K562 (cell line): Measurements from ENCODE around the gene ROBO1. TPM values are rescaled to one million over a fixed set of nuclear protein-coding genes. Genes with fewer than 3 reads are reported as not detected.

Source experiments
- ATAC-seq: fragments of 200-7000 bp; cut with Tn5 transposase; 3 replicates; pipeline ENCODE4 v1.9.1; 2020; ENCODE audit warnings: moderate library complexity
- BruUV-seq: library from RNA; stranded (reverse); fragments of 400-500 nt; replicated peaks from 2 replicates; lab custom pipeline; 2021; lab: Mats Ljungman, UMichigan
- CTCF ChIA-PET: fragments of 300-600 bp; formaldehyde crosslinking; extraction: SDS; loops from one replicate; lab custom pipeline; 2021; ENCODE audit warnings: low intra/inter-chr PET ratio; lab: Yijun Ruan, JAX
- POLR2A ChIA-PET: fragments of 300-600, 350-650 bp; sonication (Branson Sonifier 250); formaldehyde crosslinking; extraction: SDS; loops from one replicate; lab custom pipeline; 2021; ENCODE audit warnings: antibody characterized with exemption, inconsistent platforms; lab: Yijun Ruan, JAX
- DNase-seq, 4 experiments: peaks; one replicate each; pipeline versions ENCODE4 v3.0.0 to v3.0.0-alpha.2; 2011 to 2018; ENCODE audit warnings: low spot score in 3 of 4, mixed read lengths in 3 of 4; ENCODE audit errors: extremely low read depth in 1 of 4
- FAIRE-seq: peaks from 2 replicates; lab custom pipeline; 2011; peaks lifted over from hg19 to GRCh38; lab: Jason Lieb, UNC
- H2AFZ ChIP-seq: 2 replicates; pipeline ENCODE4 v1.6.0; 2011; ENCODE audit warnings: low read depth, low read length, control low read depth, inconsistent platforms
- H3K27ac ChIP-seq: fragments of 200-600 bp; 3 replicates; pipeline ENCODE4 v1.8.0; 2011; ENCODE audit warnings: low read depth, mild to moderate bottlenecking, control low read depth, inconsistent platforms, low read length, moderate library complexity, mixed read lengths; ENCODE audit errors: extremely low read depth
- H3K27me3 ChIP-seq, 2 experiments: fragments of 300-600 bp in 1 of 2; 2 replicates in 1 of 2; 3 replicates in 1 of 2; pipeline versions ENCODE4 v1.6.0 to v1.8.0; 2011; ENCODE audit warnings: inconsistent platforms in 2 of 2, low read length in 2 of 2, mild to moderate bottlenecking in 1 of 2, mixed read lengths in 1 of 2, moderate library complexity in 1 of 2; ENCODE audit not compliant: control insufficient read depth in 2 of 2, insufficient read depth in 2 of 2
- H3K36me3 ChIP-seq: fragments of 300-600 bp; 3 replicates; pipeline ENCODE4 v1.8.0; 2011; ENCODE audit warnings: mild to moderate bottlenecking, low read length, inconsistent platforms; ENCODE audit not compliant: control insufficient read depth, insufficient read depth
- H3K4me1 ChIP-seq, 2 experiments: fragments of 200-600 bp in 1 of 2; replicated peaks in 1 of 2; 2 replicates in 1 of 2; 3 replicates in 1 of 2; pipeline versions ENCODE4 v1.5.1 to v1.8.0; 2011; ENCODE audit warnings: inconsistent platforms in 2 of 2, low read length in 2 of 2, mild to moderate bottlenecking in 1 of 2, mixed read lengths in 1 of 2, moderate library complexity in 1 of 2; ENCODE audit not compliant: control insufficient read depth in 2 of 2, insufficient read depth in 2 of 2
- H3K4me2 ChIP-seq: 2 replicates; pipeline ENCODE4 v1.6.1; 2011; ENCODE audit warnings: low read length, control low read depth, inconsistent platforms, mixed read lengths; ENCODE audit not compliant: insufficient read depth
- H3K4me3 ChIP-seq: fragments of 200-600 bp; sonication (generic), shearing (Covaris generic); 2 replicates; pipeline ENCODE4 v1.5.1; 2016; ENCODE audit warnings: control low read depth, inconsistent platforms
- H3K79me2 ChIP-seq: fragments of 200-600 bp; 3 replicates; pipeline ENCODE4 v1.8.0; 2011; ENCODE audit warnings: low read length, inconsistent platforms; ENCODE audit not compliant: control insufficient read depth, insufficient read depth
- H3K9ac ChIP-seq, 2 experiments: 2 replicates each; pipeline versions ENCODE4 v1.6.0 to v1.6.1; 2011; ENCODE audit warnings: low read depth in 2 of 2, low read length in 2 of 2, control low read depth in 1 of 2, inconsistent platforms in 1 of 2, mild to moderate bottlenecking in 1 of 2, mixed read lengths in 1 of 2; ENCODE audit not compliant: insufficient read depth in 1 of 2
- H3K9me1 ChIP-seq: one replicate; pipeline ENCODE4 v1.6.0; 2011; ENCODE audit warnings: inconsistent platforms, mild to moderate bottlenecking, low read length, moderate library complexity; ENCODE audit not compliant: control insufficient read depth, insufficient read depth
- H3K9me3 ChIP-seq: replicated peaks from 2 replicates; pipeline ENCODE4 v1.5.1; 2011; ENCODE audit warnings: low read depth, low read length, inconsistent platforms; ENCODE audit not compliant: control insufficient read depth, insufficient read depth
- H4K20me1 ChIP-seq: replicated peaks from 2 replicates; pipeline ENCODE4 v1.6.1; 2011; ENCODE audit warnings: low read length, inconsistent platforms, mixed read lengths; ENCODE audit not compliant: control insufficient read depth, insufficient read depth
- EGR1 ChIP-seq: fragments of 450-650 bp; conservative IDR thresholded peaks from 2 replicates; pipeline ENCODE4 v1.6.1; 2017; ENCODE audit warnings: mild to moderate bottlenecking
- MAFF ChIP-seq: IDR thresholded peaks from 2 replicates; pipeline ENCODE4 v1.6.1; 2012; ENCODE audit warnings: low read length, improper control_type of control experiment
- MECOM ChIP-seq: fragments of 250-450 bp; sonication (Bioruptor Pico); IDR thresholded peaks from 2 replicates; pipeline ENCODE4 v1.8.0; 2022; ENCODE audit warnings: inconsistent platforms
- MTF1 ChIP-seq: fragments of 250-450 bp; sonication (Bioruptor Pico); IDR thresholded peaks from 2 replicates; pipeline ENCODE4 v1.9.0; 2021; ENCODE audit warnings: moderate library complexity, mild to moderate bottlenecking, inconsistent platforms, borderline replicate concordance
- NR4A1 ChIP-seq, 2 experiments: fragments of 250-450 bp in 1 of 2; fragments of 450-650 bp in 1 of 2; sonication (Bioruptor Pico) in 1 of 2; IDR thresholded peaks; 2 replicates each; pipeline versions ENCODE4 v1.4.0 to v1.6.1; 2016 to 2020; ENCODE audit warnings: mild to moderate bottlenecking in 2 of 2, missing compliant biosample characterization in 1 of 2, missing genetic modification characterization in 1 of 2, moderate library complexity in 1 of 2
- POLR2AphosphoS2 ChIP-seq: IDR thresholded peaks from 2 replicates; pipeline ENCODE4 v1.6.1; 2012; ENCODE audit warnings: low read length, improper control_type of control experiment
- SIRT6 ChIP-seq: IDR thresholded peaks from one replicate; pipeline ENCODE4 v1.6.1; 2012; ENCODE audit warnings: low read depth, mild to moderate bottlenecking, control low read depth, inconsistent platforms, low read length, moderate library complexity
- SMC3 ChIP-seq: conservative IDR thresholded peaks from 2 replicates; pipeline ENCODE4 v1.6.1; 2011; ENCODE audit warnings: low read depth, low read length, improper control_type of control experiment; ENCODE audit not compliant: insufficient read depth
- SREBF1 ChIP-seq: fragments of 150-350 bp; IDR thresholded peaks from 2 replicates; pipeline ENCODE4 v1.6.1; 2014; ENCODE audit warnings: antibody characterized with exemption, low read depth, low read length, borderline replicate concordance
- SRSF7 ChIP-seq: fragments of 200-400 bp; formaldehyde crosslinking; optimal IDR thresholded peaks from 2 replicates; pipeline ENCODE3; 2017; ENCODE audit warnings: mild to moderate bottlenecking, low read depth, low read length
- TAF1 ChIP-seq: IDR thresholded peaks from 2 replicates; pipeline ENCODE4 v1.6.1; 2011; ENCODE audit warnings: mild to moderate bottlenecking, low read length, moderate library complexity; ENCODE audit not compliant: insufficient read depth, control insufficient read depth, severe bottlenecking; ENCODE audit errors: extremely low read depth
- TBP ChIP-seq: optimal IDR thresholded peaks from 2 replicates; pipeline ENCODE3; 2011; ENCODE audit warnings: low read depth, low read length, improper control_type of control experiment
- ZNF232 ChIP-seq: sonication (generic); formaldehyde crosslinking; IDR thresholded peaks from 2 replicates; pipeline ENCODE4 v1.8.0; 2022; ENCODE audit warnings: mild to moderate bottlenecking, missing genetic modification reagents
- WGBS: fragments of 100-300 bp; shearing (Covaris generic); methylation state at CpG from one replicate; pipeline ENCODE4 v1.1.6; 2016; ENCODE audit warnings: low coverage, mixed read lengths; ENCODE audit not compliant: insufficient coverage; ENCODE audit errors: missing lambda C conversion rate; 5-methylcytosine and 5-hydroxymethylcytosine counted together
- in situ Hi-C: fragments of 300-500 bp; cut with MboI; formaldehyde crosslinking; loops from 4 replicates; pipeline ENCODE4 v1.15.0; 2018; ENCODE audit warnings: inconsistent platforms, mixed read lengths
- intact Hi-C: fragments of 100-400 bp; cut with micrococcal nuclease; formaldehyde crosslinking; loops from 2 replicates; pipeline ENCODE4 v1.14.2; 2022
- polyA plus RNA-seq, 8 experiments: library from polyadenylated mRNA; depleted of rRNA in 4 of 8; stranded (reverse) in 5 of 8; unstranded in 3 of 8; fragments of >200 nt; fragmentation: Nextera tagmentation in 2 of 8; fragmentation: Illumina TruSeq in 1 of 8; extraction: Ambion mirVana in 2 of 8; extraction: Trizol in 1 of 8; gene quantifications; 2 replicates each; pipeline versions ENCODE4 v1.2.1 to v1.2.3, GENCODE V29; 2011 to 2014; ENCODE audit warnings: inconsistent platforms in 1 of 8, missing spikeins in 1 of 8
- total RNA-seq, 7 experiments: library from RNA; depleted of rRNA in 6 of 7; stranded (reverse); fragments of >200 nt in 6 of 7; fragmentation: Illumina TruSeq in 2 of 7; extraction: Trizol in 2 of 7; gene quantifications; 2 replicates each; pipeline versions ENCODE4 v1.2.1 to v1.2.3, GENCODE V29; 2011 to 2021; ENCODE audit warnings: low replicate concordance in 1 of 7
- TF ChIP-seq, protein P1 (sequence below), 2 experiments: fragments of 450-650 bp; formaldehyde crosslinking in 1 of 2; IDR thresholded peaks; 2 replicates each; pipeline versions ENCODE4 v1.4.0 to v1.6.1; 2014 to 2020; ENCODE audit warnings: mild to moderate bottlenecking in 2 of 2, borderline replicate concordance in 1 of 2, low read depth in 1 of 2
- TF ChIP-seq, protein P2 (sequence below): fragments of 450-650 bp; IDR thresholded peaks from 2 replicates; pipeline ENCODE4 v1.6.1; 2016; ENCODE audit warnings: missing biosample characterization, missing genetic modification characterization

Gene ROBO1
- total and polyA plus RNA-seq, 9 of the 15 experiments (the other 6 are each of a cell fraction or from before 2014, with no cell fraction given): 0.01 to 0.53 (median 0.17) TPM; not detected in 5

- Histone ChIP-seq H3K4me3 (no peak overlapping the region), H3K9me3 (no peaks in the 10 kb centered on the region), H3K4me1 (no peaks in the 10 kb centered on the region), H3K27me3 (no peaks in the 10 kb centered on the region), H3K4me2 (no peak overlapping the region), H3K79me2 (no peaks in the 10 kb centered on the region), H3K9ac (no peak overlapping the region), H4K20me1 (no peaks in the 10 kb centered on the region), H3K9me1 (no peaks in the 10 kb centered on the region), H2AFZ (no peak overlapping the region), H3K36me3 (no peaks in the 10 kb centered on the region), H3K27ac (no peak overlapping the region)
- DNase-seq: no peak
- intact Hi-C loops (no loop called here), in situ Hi-C loops (no loop called here)
- ATAC-seq: no peak
- POLR2A ChIA-PET: no interaction called here
- FAIRE-seq: no peak
- CTCF ChIA-PET: no interaction called here
- WGBS: 0% methylated on average over 2 of the region's 2 CpGs
- BruUV-seq: no TSS peak
- no peak for TF ChIP-seq POLR2AphosphoS2
- no peak for TF ChIP-seq SRSF7
- no peak for TF ChIP-seq TAF1
- TF ChIP-seq, protein P1, sequence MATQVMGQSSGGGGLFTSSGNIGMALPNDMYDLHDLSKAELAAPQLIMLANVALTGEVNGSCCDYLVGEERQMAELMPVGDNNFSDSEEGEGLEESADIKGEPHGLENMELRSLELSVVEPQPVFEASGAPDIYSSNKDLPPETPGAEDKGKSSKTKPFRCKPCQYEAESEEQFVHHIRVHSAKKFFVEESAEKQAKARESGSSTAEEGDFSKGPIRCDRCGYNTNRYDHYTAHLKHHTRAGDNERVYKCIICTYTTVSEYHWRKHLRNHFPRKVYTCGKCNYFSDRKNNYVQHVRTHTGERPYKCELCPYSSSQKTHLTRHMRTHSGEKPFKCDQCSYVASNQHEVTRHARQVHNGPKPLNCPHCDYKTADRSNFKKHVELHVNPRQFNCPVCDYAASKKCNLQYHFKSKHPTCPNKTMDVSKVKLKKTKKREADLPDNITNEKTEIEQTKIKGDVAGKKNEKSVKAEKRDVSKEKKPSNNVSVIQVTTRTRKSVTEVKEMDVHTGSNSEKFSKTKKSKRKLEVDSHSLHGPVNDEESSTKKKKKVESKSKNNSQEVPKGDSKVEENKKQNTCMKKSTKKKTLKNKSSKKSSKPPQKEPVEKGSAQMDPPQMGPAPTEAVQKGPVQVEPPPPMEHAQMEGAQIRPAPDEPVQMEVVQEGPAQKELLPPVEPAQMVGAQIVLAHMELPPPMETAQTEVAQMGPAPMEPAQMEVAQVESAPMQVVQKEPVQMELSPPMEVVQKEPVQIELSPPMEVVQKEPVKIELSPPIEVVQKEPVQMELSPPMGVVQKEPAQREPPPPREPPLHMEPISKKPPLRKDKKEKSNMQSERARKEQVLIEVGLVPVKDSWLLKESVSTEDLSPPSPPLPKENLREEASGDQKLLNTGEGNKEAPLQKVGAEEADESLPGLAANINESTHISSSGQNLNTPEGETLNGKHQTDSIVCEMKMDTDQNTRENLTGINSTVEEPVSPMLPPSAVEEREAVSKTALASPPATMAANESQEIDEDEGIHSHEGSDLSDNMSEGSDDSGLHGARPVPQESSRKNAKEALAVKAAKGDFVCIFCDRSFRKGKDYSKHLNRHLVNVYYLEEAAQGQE (IDR thresholded peaks at IDR 0.05; ENCODE audit: borderline replicate concordance): no peak
- TF ChIP-seq, protein P1 (CRISPR knock-in tag; IDR thresholded peaks at IDR 0.05; ENCODE audit: low read depth): no peak
- TF ChIP-seq MAFF: no peak
- no peak for TF ChIP-seq SMC3
- TF ChIP-seq ZNF232 (CRISPR knock-in tag): no peak
- no peak for TF ChIP-seq EGR1
- no peak for TF ChIP-seq MTF1 (CRISPR knock-in tag)
- no peak for TF ChIP-seq TBP
- TF ChIP-seq SIRT6: no peak
- no peak for TF ChIP-seq MECOM (CRISPR knock-in tag)
- TF ChIP-seq NR4A1 (CRISPR knock-in tag; IDR thresholded peaks at IDR 0.05): no peak
- TF ChIP-seq NR4A1 (tag; IDR thresholded peaks at IDR 0.05): no peak
- TF ChIP-seq, protein P2, sequence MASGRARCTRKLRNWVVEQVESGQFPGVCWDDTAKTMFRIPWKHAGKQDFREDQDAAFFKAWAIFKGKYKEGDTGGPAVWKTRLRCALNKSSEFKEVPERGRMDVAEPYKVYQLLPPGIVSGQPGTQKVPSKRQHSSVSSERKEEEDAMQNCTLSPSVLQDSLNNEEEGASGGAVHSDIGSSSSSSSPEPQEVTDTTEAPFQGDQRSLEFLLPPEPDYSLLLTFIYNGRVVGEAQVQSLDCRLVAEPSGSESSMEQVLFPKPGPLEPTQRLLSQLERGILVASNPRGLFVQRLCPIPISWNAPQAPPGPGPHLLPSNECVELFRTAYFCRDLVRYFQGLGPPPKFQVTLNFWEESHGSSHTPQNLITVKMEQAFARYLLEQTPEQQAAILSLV (tag): no peak
- TF ChIP-seq SREBF1: no peak
These were observed 873.0 kb downstream of the ROBO1 start for GRCh38 chr3:78894787-78895186.
